Measurements from ENCODE around the gene TMEM200A.

Gene TMEM200A

GRCh38 chr6:130489514-130489913, 123.7 kb downstream of the TMEM200A start:
- no peak for DNase-seq (ENCODE audit: low read depth in 2 of 2)

Data from activated CD4-positive, alpha-beta T cell treated with anti-CD3 and anti-CD28 coated beads for 24 hours (primary cell).